Frontal cortex (tissue), 4 donors: ENCODE data around the gene GRM7. TPM values are rescaled to one million over a fixed set of nuclear protein-coding genes. Genes with fewer than 3 reads are reported as not detected.
A peak's percentile ranks its signal among the peaks of the same experiment; 100 is the strongest.

ENCODE experiments used
- DNase-seq, 2 donors: peaks; one replicate each; pipeline ENCODE4 v3.0.0; 2012; ENCODE audit warnings: low spot score in 2 of 2
- FAIRE-seq: peaks from 2 replicates; lab custom pipeline; 2012; peaks lifted over from hg19 to GRCh38; lab: Jason Lieb, UNC
- total RNA-seq: library from RNA; depleted of rRNA; stranded (reverse); fragments of >200 nt; gene quantifications from one replicate; pipeline ENCODE4 v1.2.3, GENCODE V29; 2014
- donor health status: control.
- donor health status: control.
- donor health status: control.

The GRM7 gene
- total RNA-seq, 1 donor from 2014 or later: 101 TPM

- no peak for DNase-seq
- no peak for FAIRE-seq
Measured at GRCh38 chr3:7543294-7543880, 682.5 kb downstream of the GRM7 start.

GRCh38 chr3:7545334-7545733 is 684.4 kb downstream of the GRM7 start:
- FAIRE-seq (no peak), DNase-seq (no peak)

- DNase-seq (peak in 1 of 2 donors; percentile 2), FAIRE-seq (no peak)
Measured at GRCh38 chr3:7546253-7546652, 685.3 kb downstream of the GRM7 start.

- DNase-seq (no peak), FAIRE-seq (no peak)
Measured at GRCh38 chr3:7547826-7548225, 686.9 kb downstream of the GRM7 start.

GRCh38 chr3:7562892-7563291 is 702.0 kb downstream of the GRM7 start:
- DNase-seq: no peak
- FAIRE-seq: no peak

GRCh38 chr3:7565574-7565973 is 704.7 kb downstream of the GRM7 start:
- DNase-seq (no peak), FAIRE-seq (no peak)

- FAIRE-seq (no peak), DNase-seq (no peak)
Measured at GRCh38 chr3:7567160-7567559, 706.2 kb downstream of the GRM7 start.

GRCh38 chr3:7568526-7569184 is 707.7 kb downstream of the GRM7 start:
- FAIRE-seq (no peak), DNase-seq (no peak)

- no peak for FAIRE-seq
- no peak for DNase-seq
Measured at GRCh38 chr3:7573330-7573729, 712.4 kb downstream of the GRM7 start.

GRCh38 chr3:7574435-7574834 is 713.5 kb downstream of the GRM7 start:
- DNase-seq (no peak), FAIRE-seq (no peak)

GRCh38 chr3:7576071-7576470 is 715.2 kb downstream of the GRM7 start:
- DNase-seq: no peak
- no peak for FAIRE-seq

GRCh38 chr3:7576506-7576905 is 715.6 kb downstream of the GRM7 start:
- FAIRE-seq: no peak
- DNase-seq: no peak

GRCh38 chr3:7577513-7577912 is 716.6 kb downstream of the GRM7 start:
- DNase-seq (no peak), FAIRE-seq (no peak)

GRCh38 chr3:7581831-7582230 is 720.9 kb downstream of the GRM7 start:
- DNase-seq (no peak), FAIRE-seq (no peak)

- FAIRE-seq: no peak
Measured at GRCh38 chr3:7585052-7585451, 724.1 kb downstream of the GRM7 start.

GRCh38 chr3:7588236-7588635 is 727.3 kb downstream of the GRM7 start:
- no peak for FAIRE-seq
- no peak for DNase-seq

More at GRCh38 chr3:7585052-7585451, 724.1 kb downstream of the GRM7 start:
- DNase-seq: no peak

GRCh38 chr3:7589526-7589925 is 728.6 kb downstream of the GRM7 start:
- DNase-seq (no peak), FAIRE-seq (no peak)

- DNase-seq (no peak), FAIRE-seq (no peak)
Measured at GRCh38 chr3:7602297-7602696, 741.4 kb downstream of the GRM7 start.

GRCh38 chr3:7607083-7607482 is 746.2 kb downstream of the GRM7 start:
- no peak for DNase-seq
- no peak for FAIRE-seq

GRCh38 chr3:7607676-7608075 is 746.8 kb downstream of the GRM7 start:
- DNase-seq: no peak
- FAIRE-seq: no peak

GRCh38 chr3:7610634-7611033 is 749.7 kb downstream of the GRM7 start:
- FAIRE-seq (no peak), DNase-seq (no peak)

GRCh38 chr3:7615043-7615442 is 754.1 kb downstream of the GRM7 start:
- FAIRE-seq: no peak
- no peak for DNase-seq
